GM19328 (cell line): ENCODE results near the gene SSTR5.

ENCODE experiments used
- ATAC-seq: cut with Tn5 transposase; IDR thresholded peaks from one replicate; pipeline ENCODE4 v1.9.1; 2021; ENCODE audit warnings: mild to moderate bottlenecking, moderate library complexity; ENCODE audit not compliant: unreplicated experiment

SSTR5 gene

DNA sequence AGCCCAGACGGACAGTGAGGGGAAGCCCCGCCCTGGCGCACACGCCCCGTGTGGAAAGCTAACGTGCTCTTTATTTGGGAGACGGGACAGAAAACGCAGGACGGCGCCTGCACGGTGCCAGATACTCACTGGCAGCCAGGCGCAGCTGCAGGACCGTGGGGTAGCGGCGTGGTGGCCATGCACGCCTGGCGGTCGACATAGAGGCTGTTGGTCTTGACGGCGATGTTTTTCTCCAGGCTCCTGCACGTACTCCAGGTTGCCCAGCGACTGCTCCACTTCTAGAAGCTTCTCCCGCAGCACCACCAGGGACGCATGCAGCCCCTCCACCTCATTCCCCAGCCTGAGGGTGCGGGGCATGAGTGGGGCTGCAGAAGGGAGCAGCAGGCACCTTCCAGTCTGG, 28.6 kb downstream of the SSTR5 start:
- ATAC-seq: no peak

DNA sequence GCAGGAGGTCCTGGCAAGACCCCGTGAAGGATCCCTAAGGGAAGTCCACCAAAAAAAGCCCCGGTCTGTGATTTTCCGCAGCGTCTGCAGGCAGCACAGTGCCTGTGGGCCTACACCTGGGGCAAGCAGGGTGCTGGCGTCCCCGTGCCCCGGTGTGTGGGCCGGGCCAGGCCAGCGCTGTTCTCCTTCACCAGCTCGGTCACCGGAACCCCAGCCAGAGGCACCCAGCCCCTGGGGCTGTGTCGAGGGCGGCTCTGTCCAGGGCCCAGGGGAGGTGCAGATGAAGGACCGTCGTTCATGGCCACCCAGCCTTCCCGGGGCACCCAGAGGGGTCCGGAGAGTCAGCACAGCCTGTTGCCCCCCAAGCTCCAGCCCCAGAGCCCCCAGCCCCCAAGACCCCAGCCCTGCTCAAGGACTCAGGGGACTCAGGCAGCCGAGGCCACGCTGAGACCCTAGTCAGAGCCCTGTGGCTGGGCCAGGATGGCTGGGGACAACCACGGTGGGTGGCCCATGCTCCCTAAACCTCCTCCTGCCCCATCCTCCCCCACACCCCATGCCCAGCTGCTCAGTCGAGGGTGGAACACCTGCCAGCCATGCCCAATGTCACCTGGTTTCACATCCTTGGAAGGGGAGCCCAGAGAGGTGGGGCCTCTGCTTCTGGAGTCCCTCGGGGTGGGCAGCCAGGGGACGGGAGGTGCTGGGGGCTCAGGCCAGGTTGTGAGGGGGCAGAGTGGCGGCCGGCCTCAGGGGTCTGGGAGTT, 29.2 kb downstream of the SSTR5 start:
- ATAC-seq: no peak

DNA sequence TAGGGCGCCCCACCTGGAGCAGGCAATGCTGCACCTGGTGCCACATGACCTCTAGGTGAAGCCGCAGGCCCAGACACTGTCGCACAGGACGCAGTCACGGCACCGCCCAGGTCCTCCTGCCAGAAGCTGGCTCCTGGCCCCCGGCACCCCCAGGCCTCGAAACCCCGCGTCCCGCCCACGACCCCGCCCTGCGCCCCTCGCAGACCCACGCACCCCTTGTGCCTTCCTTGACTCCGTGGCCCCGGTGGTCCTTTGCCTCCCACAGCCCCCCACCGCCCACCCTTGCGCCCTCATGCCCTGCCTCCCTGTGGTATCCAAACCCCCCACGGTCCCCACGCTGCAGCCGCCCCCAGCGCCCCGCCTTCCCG, 29.8 kb downstream of the SSTR5 start:
- no peak for ATAC-seq

DNA sequence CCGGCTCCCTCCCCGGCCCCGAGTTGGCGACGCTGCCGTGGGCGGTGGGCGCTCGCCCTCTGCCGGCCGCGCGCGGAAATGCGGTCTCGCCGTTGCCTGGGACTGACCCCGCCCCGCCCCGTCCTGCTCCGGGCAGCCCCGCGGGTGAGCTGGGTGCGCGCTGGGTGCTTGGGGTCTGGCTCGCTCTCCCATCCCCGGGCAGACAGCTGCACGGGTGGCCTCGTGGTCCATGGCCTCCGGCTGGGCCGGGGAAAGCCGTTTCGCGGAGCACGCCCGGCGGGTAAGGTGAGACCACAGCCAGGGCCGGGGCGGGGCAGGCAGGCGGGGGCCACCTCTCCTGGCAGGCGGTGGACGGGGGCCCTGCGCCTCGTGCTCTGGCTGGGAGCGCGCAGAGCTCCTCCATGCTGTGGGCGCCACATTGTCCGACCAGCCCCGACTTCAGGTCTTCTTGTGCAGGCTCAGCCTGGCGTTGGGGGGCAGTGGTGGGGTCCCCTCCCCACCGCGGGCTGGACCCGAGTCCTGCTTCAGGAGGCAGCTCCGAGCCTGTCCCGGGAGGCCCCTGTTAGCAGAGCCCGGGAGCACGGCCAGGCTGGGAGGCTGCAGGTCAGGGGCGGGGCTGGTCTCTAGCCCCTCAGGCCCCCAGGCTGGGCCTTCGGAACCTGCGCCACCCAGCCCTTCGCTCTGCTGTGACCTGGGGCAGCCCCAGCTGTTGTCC, 30.5 kb downstream of the SSTR5 start:
- ATAC-seq: no peak

GRCh38 chr16:1103636-1103980, 31.1 kb downstream of the SSTR5 start:
- no peak for ATAC-seq

DNA sequence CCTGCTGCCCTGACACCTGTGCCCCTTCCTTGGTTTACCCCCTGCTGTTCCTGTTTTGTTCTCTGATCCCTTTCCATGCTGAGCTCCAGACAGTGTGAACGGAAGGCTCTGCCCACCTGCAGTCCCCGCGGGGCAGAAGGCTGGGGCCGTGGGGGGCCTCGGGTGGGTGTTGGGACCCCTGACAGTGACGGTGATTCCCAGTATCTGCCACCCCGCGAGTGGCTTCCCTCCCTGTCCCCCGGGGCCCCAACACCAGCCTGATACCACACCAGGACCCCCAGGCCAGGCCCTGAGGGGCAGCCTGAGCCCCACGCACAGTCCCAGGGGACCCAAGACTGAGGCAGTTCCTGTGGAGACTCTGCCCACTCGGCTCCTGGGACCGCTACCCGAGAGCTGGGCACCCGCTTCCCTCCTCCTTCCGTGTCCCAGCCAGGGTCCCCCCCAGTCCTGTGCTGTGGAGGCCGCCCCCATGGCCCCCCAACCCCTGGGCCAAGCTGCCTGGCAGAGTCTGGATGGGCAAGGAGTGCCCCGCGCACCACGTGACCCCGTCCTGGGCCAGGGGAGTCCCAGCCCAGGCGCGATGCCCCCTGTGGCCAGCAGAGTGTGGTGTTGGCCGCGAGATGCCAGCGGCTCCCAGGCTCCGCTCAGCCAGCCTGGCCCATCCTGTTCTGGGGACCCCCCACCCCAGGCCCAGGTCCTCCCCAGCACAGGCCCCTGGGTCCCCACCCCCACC, 33.5 kb downstream of the SSTR5 start:
- ATAC-seq: no peak

DNA sequence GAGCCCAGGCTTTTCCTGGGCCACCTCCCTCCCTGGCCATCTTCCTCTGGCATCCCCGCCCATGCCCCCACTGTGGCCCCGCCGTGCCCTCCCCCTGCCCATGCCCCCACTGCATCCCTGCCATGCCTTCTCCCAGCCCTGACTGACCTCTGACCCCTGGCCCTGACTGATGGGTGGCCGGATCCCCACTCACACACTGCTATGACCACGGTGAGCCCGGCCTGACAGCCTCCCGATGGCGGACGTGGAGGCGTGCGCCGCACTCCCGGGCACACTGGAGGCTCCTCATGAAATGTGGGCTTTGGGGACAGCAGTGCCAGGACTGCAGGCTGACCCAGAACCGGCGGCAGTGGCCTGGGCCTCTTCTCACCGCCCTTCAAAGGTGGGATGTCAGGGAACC, 34.1 kb downstream of the SSTR5 start:
- ATAC-seq: no peak

DNA sequence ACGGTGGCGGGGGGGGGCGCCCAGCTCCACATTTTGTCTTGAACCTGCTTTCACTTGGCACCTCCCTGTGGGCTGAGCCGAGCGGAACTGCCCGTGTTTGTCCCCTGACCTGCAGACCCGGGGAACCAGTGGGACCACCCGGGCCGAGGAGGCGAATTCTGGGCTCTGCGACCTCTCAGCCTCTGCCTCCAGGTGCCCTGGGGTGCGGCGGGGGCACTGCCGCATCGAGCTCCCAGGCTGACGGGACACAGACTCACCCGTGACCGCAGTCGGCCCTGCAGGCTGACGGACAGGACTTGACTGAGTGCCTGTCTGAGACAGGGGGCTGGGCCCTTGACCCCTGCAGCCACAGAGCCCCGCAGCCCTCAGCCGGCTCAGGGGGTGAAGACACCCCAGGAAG, 34.6 kb downstream of the SSTR5 start:
- ATAC-seq: no peak

- no peak for ATAC-seq
Measured at GRCh38 chr16:1107731-1108130, 35.2 kb downstream of the SSTR5 start.

DNA sequence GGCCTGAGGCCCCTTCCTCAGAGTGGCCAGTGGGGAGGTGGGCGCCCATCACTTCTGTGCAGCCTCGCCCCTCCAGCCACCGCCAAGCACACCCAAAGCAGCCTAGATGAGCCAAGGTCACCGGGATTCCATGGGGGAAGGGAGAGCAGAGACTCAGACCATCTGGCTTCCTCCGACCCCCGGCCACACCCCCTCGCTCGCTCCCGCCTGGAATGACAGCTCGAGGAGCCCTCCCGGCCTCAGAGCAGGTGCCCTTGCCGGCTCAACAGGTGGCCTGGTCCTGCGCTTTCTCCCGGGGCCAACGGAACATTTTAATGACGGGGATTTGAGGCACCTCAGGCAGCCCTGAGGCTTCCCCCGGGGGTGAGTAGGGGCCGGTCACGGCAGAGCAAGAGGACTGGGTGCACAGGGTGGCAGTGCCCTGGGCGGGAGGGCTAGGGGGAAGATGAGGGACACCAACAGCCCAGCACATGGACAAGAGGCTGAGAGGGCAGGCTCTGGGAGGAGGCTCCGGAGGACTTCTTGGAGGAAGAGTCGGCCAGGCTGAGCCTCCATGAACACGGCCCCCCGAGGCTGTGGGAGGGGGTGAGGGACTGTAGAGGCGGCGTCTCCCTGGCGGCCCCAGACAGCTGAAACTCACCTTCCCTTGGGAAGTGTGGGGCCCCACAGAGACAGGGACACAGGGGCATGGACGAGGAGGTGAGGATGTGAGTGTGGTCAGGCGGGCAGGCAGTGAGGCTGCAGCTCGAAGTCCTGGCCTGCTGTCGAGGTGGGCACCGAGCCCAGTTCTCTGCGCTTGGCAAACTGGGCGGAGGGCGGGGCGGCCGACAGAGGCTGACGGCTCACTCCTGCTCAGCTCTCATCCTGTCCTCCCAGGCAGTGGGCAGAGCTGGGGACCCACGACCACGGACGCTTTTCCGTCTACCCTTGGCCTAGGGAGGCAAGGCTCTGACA, 36.0 kb downstream of the SSTR5 start:
- no peak for ATAC-seq

GRCh38 chr16:1109648-1110047, 37.1 kb downstream of the SSTR5 start:
- ATAC-seq: no peak

DNA sequence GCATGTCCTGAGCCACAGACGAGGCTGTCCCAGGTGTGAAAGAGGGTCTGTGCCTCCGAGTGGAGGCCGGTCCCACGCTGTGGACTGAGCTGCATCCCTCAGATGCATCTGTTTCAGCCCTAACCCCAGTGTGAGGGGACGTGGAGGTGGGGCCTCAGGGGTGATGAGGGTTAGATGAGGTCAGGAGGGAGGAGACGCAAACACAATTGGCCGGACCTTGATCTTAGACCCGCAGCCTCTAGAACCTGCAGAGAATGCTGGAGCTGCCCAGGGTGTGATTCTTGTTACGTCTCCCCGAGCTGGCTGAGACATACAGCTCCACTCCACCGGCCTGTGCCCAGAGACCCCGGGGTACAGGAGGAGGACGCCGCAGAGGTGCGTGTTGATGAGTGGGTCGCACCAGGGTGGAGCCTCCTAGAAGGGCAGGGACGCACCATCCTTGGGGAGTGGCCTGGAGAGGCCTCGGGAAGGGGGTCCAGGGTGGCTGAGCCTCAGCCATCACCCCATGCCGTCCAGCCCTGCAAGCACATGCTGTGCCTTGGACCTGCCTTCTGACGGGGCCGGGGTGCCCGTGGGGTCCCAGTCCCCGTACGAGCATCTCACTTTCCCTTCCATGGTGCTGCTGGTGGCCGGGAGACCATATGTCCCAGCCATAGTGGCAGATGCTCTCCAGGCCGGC, 40.1 kb downstream of the SSTR5 start:
- no peak for ATAC-seq

- no peak for ATAC-seq
Measured at GRCh38 chr16:1113489-1113888, 40.9 kb downstream of the SSTR5 start.

DNA sequence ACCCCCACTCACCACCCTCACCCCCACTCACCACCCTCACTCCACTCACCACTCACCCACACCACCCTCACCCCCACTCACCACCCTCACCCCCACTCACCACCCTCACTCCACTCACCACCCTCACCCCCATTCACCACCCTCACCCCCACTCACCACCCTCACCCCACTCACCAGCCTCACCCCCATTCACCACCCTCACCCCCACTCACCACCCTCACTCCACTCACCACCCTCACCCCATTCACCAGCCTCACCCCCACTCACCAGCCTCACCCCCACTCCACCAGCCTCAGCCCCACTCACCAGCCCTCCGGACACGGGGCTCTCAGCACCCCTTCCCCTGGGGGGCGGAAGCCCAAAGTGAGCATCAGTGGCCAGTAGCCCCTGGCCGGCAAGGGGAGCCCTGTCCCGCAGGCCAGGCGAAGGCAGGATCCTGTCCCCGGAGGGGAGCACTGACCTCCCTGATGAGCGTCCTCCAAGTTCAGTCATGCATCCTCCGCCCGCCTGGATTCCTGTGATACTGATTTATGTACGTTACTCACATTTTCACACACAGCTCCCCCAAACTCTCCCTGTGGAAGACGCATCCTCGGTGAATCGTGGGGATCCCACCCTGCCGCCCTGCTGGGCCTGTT, 41.5 kb downstream of the SSTR5 start:
- no peak for ATAC-seq

GRCh38 chr16:1116693-1117077, 44.1 kb downstream of the SSTR5 start:
- ATAC-seq: no peak

DNA sequence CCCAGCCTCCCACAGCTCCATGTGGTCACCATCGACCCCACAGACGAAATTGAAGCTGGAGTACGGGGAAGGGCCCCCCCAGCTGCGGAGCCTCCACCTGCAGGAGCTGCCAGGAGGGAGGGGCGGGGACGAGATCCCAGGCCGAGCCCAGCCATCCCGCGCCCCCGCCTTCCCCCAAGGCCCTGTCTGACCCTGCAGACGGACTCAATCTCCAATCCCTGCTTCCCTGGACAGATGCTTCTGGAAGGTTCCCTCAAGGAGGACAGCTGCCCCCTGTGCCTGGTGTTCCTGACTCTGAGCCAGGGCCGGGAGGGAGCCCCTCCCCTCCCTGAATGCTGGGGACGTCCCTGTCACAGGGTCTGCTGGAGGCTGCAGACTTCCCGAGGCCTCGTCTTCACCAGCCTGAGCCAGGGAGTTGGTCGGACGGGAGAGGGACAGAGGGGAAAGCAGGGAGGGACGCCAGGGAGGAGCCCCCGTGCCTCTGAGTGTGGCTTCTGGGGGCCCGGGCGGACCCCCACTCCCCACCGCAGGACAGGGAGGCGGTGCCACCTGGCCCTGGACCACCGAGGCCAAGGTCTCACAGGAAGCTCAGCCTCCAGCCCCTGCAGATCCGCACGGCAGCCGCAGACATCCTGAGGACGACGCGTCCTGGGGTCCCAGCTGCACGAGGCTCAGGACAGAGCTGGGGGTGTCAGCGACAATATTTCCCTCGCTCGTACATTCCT, 44.8 kb downstream of the SSTR5 start:
- ATAC-seq: no peak

- no peak for ATAC-seq
Measured at GRCh38 chr16:1117926-1118325, 45.4 kb downstream of the SSTR5 start.

DNA sequence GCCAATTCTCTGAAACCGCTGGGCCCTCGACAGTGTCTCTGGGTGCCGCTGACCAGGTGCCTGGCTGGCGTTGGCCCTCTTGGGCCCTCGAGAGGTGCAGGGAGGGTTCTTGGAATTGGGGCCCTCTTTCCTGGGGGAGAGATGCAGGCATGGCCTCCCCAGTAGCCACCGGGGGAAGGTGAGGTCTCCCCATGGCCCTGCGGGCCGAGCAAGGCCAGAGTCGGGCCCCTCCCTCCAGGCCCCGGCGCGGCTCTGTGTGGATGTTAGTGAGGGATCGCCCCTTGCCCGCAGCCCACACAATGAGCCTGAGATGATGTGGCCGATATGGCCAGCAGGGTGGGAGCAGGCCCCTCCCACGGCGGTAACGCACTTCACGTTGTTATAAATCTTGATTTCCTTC, 46.6 kb downstream of the SSTR5 start:
- no peak for ATAC-seq
